Muscle layer of colon (tissue), 2 donors: ENCODE data around the gene LEMD2.

Experiments used
- H3K27ac ChIP-seq: one replicate; pipeline ENCODE4 v1.7.0; 2013; ENCODE audit warnings: low read depth, mild to moderate bottlenecking, low read length, moderate library complexity
- H3K27me3 ChIP-seq, 2 donors: one replicate each; pipeline ENCODE4 v1.7.0; 2013; ENCODE audit warnings: low read length in 2 of 2, mild to moderate bottlenecking in 2 of 2; ENCODE audit not compliant: insufficient read depth in 2 of 2, control insufficient read depth in 1 of 2
- H3K36me3 ChIP-seq: one replicate; pipeline ENCODE4 v1.7.0; 2013; ENCODE audit warnings: mild to moderate bottlenecking, low read length; ENCODE audit not compliant: insufficient read depth
- H3K4me1 ChIP-seq: one replicate; pipeline ENCODE4 v1.7.0; 2013; ENCODE audit warnings: mild to moderate bottlenecking, low read length; ENCODE audit not compliant: insufficient read depth
- H3K4me3 ChIP-seq, 2 donors: one replicate each; pipeline ENCODE4 v1.7.0; 2013; ENCODE audit warnings: low read length in 2 of 2, low read depth in 1 of 2, mild to moderate bottlenecking in 1 of 2, moderate library complexity in 1 of 2
- H3K9ac ChIP-seq: one replicate; pipeline ENCODE4 v1.7.0; 2013; ENCODE audit warnings: low read length
- H3K9me3 ChIP-seq: one replicate; pipeline ENCODE4 v1.7.0; 2013; ENCODE audit warnings: mild to moderate bottlenecking, low read length
- donor health status: abdominal sarcoma.
- donor health status: Adenocarcinoma of cecum.

LEMD2 gene

GRCh38 chr6:33815854-33816253 is 26.9 kb upstream of the LEMD2 start:
- no peaks in the 10 kb centered on the region for H3K9me3 ChIP-seq
- H3K4me1 ChIP-seq: no peaks in the 10 kb centered on the region
- no peak overlapping the region for H3K9ac ChIP-seq
- H3K27ac ChIP-seq: no peak overlapping the region
- no peaks in the 10 kb centered on the region for H3K36me3 ChIP-seq
- H3K27me3 ChIP-seq: peaks cover 6 to 16% of the 10 kb centered on the region in 2 donors
- H3K4me3 ChIP-seq: no peak overlapping the region

- H3K4me3 ChIP-seq: no peak overlapping the region
- H3K9ac ChIP-seq: no peak overlapping the region
- H3K36me3 ChIP-seq: no peaks in the 10 kb centered on the region
- H3K27ac ChIP-seq: no peak overlapping the region
- peaks cover 8 to 19% of the 10 kb centered on the region in 2 donors for H3K27me3 ChIP-seq
- H3K9me3 ChIP-seq: no peaks in the 10 kb centered on the region
- no peaks in the 10 kb centered on the region for H3K4me1 ChIP-seq
These were observed 25.4 kb upstream of the LEMD2 start for GRCh38 chr6:33813990-33814985.

GRCh38 chr6:33813246-33813904 is 24.4 kb upstream of the LEMD2 start:
- no peaks in the 10 kb centered on the region for H3K4me1 ChIP-seq

DNA sequence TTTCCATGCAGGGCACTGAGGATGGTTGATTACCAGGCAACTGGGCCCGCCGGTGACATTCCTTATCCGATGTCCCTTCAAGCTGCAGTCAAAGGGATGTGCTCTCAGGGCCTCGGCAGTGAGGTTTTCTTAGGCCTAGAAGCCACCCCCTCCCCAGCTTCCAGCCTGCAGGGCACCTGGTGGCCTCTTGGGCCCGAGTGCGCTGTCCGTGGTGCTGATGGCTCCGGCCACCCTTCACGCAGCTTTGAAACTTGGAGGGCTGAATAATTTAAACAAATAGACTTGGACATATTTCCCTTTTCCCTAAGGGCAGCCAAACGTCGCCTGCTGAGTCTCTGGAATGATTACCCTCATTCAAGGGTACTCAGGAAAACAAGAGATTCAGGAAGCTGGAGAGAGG is 23.7 kb upstream of the LEMD2 start:
- H3K27ac ChIP-seq: no peak overlapping the region
- H3K27me3 ChIP-seq: peaks cover 8 to 19% of the 10 kb centered on the region in 2 donors
- no peaks in the 10 kb centered on the region for H3K36me3 ChIP-seq
- H3K4me3 ChIP-seq: no peak overlapping the region
- no peaks in the 10 kb centered on the region for H3K9me3 ChIP-seq
- no peaks in the 10 kb centered on the region for H3K4me1 ChIP-seq
- no peak overlapping the region for H3K9ac ChIP-seq

More at GRCh38 chr6:33813246-33813904, 24.4 kb upstream of the LEMD2 start:
- no peak overlapping the region for H3K27ac ChIP-seq
- no peaks in the 10 kb centered on the region for H3K9me3 ChIP-seq
- no peaks in the 10 kb centered on the region for H3K36me3 ChIP-seq
- no peak overlapping the region for H3K4me3 ChIP-seq
- peaks cover 8 to 19% of the 10 kb centered on the region in 2 donors for H3K27me3 ChIP-seq
- no peak overlapping the region for H3K9ac ChIP-seq

DNA sequence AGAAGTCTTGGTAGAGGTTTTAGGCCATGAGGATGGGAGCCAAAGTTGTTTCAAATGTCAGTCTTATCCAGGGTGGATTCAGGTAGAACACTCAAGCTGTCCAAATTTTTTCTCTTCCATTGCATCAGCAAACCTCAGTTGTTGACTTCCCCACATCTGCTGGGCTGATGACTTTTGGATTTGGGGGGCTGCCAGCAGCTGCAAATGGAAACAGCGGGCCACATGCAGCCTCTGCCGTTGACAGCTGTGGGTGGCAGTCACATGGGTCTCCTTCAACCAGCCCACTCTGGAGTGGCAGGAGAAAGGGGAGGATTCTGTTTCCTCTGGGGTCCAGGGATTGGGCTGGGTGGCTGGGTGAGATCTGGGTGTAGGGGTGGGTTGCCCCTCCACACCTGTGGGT is 20.7 kb upstream of the LEMD2 start:
- no peaks in the 10 kb centered on the region for H3K9me3 ChIP-seq
- no peak overlapping the region for H3K27ac ChIP-seq
- no peak overlapping the region for H3K4me3 ChIP-seq
- no peaks in the 10 kb centered on the region for H3K4me1 ChIP-seq
- H3K9ac ChIP-seq: no peak overlapping the region
- peaks cover 8 to 19% of the 10 kb centered on the region in 2 donors for H3K27me3 ChIP-seq
- H3K36me3 ChIP-seq: no peaks in the 10 kb centered on the region

DNA sequence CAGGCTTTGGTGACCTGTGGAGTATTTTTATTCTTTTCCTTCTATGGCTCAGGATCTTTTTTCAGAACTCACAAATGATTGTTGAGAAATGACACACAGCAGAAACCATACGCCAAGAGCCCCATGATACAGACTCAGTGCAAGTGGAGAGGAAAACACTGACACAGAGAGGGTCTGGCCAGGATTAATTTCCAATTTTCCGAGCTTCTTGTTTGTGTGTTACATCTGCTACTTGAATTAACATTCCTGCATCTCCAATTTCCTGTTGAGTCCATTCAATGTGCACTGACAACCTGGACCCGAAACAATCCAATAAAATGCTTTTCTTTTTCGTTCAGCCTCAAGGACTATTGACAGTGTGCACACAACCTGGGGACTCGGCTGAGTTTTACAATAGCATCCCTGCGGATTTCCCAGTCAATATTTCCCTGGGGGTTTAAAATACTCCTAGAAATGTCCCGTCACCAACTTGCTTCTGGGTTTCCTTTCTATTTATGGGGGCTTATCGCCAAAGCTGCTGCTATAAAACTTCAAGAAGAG is 19.8 kb upstream of the LEMD2 start:
- Histone ChIP-seq H3K4me3 (no peak overlapping the region), H3K4me1 (no peaks in the 10 kb centered on the region), H3K36me3 (no peaks in the 10 kb centered on the region), H3K27me3 (peaks cover 8 to 19% of the 10 kb centered on the region in 2 donors), H3K9ac (no peak overlapping the region), H3K27ac (no peak overlapping the region), H3K9me3 (no peaks in the 10 kb centered on the region)

DNA sequence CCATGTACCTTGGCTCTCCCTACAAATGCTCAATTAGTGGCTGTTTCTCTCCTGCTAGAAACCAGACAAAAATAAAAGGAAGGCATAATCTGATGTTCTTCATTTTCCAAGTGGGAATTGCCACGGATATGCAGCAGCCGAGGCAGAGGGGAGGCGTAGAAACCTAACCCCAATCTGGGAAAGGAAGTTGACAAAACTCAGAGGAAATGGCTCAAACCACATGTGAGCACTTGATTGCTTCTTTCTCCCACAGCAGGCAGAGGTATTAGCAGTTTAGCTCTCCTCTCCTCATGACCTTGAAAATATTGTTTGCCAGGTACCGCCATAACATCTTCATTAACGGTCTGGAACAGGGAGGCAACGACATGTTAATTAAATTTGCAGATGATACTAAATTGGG is 18.7 kb upstream of the LEMD2 start:
- Histone ChIP-seq H3K9me3 (no peaks in the 10 kb centered on the region), H3K36me3 (no peaks in the 10 kb centered on the region), H3K4me1 (no peaks in the 10 kb centered on the region), H3K9ac (no peak overlapping the region), H3K27me3 (peaks cover 8 to 15% of the 10 kb centered on the region in 2 donors), H3K27ac (no peak overlapping the region), H3K4me3 (no peak overlapping the region)

DNA sequence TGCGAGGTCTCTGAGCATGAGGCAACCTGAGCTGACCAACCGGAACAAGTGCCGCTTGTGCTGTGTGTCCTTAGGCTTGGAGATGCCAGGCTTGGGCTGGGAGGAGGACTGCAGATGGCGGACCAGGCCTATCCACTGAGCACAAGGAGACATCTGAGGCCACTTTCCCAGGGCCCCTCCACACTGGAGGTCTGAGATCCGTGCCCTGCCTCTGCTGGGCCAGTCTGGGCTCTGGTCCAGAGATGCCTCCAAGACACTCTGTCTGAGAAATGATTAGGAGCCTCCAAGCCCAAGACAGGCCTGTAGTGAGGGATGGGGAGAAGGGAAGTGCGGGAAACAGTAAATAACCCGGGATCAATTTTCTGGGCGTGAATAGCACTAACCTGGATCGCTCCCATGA is 17.9 kb upstream of the LEMD2 start:
- Histone ChIP-seq H3K36me3 (no peaks in the 10 kb centered on the region), H3K27ac (no peak overlapping the region), H3K27me3 (peaks cover 8 to 12% of the 10 kb centered on the region in 2 donors), H3K4me1 (no peaks in the 10 kb centered on the region), H3K4me3 (no peak overlapping the region), H3K9me3 (no peaks in the 10 kb centered on the region), H3K9ac (no peak overlapping the region)

DNA sequence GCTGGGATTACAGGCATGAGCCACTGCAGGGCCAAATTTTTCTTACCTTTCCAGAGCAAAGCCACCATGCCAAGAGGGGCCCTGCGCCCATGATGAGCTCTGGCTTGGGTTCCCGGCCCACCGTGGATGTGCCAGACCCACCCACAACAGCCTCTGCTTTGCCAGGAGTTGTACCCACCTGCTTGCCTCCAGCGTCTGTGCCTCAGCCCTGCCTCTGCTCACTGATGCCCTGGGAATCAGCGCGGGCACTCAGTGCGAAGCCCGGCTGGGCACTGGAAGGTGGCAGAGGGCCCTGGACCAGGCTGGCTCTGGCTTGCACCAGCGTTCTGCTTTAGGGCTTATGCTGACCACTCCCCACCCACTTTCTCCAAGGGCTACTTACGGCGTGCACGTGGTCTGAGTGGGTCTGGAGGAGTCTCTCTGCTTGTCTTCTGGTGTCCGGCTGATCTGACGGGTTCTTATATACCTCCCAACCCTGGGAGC is 14.7 kb upstream of the LEMD2 start, which contains the start of gene MLN:
Gene MLN (minus strand): TSS at position 433 of the 483 bp plus-strand sequence. CDS start 2,840 bp downstream, outside the sequence.
- H3K36me3 ChIP-seq: no peaks in the 10 kb centered on the region
- no peaks in the 10 kb centered on the region for H3K9me3 ChIP-seq
- no peak within 1 kb of the TSS for H3K27ac ChIP-seq
- H3K9ac ChIP-seq: no peak within 1 kb of the TSS
- no peaks in the 10 kb centered on the region for H3K4me1 ChIP-seq
- no peak within 1 kb of the TSS for H3K4me3 ChIP-seq
- peaks cover 0 to 9% of the 10 kb centered on the region in 2 donors for H3K27me3 ChIP-seq

DNA sequence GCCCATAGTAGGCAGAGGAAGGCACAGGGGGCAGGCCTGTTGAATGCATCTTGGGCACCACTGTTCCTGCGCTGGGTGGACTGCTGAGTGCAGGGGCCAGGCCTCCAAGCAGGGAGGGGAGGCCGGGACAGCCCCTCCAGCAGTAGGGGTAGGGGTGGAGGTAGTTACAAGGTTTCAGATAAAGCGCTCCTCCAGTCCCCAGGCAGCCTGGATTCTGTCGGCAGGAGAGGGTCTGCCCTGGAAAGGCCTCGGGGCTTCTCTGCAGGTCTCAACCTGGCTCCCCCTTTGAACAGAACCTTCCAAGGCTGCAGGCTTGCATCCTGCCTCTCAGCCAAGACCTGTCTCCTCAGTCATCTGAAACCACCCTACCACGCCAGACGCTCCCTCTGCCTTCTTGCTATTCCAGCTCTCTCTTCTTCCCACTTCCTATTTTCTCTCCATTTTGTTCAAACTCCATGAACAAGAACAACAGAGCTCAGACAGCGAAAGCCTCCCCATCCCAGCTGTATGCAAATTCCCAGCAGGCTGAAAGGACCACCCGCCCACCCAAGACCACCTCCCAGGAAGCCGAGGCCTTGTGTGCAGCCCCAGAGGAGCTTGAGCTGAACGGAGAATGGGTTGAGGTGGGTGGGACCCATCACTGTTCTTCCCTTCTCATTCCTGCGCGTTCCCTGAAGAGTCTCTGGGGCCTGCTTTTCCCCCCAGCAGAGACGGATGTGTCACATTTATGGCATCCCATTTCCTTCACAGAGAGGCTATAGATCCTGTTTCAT is 13.4 kb upstream of the LEMD2 start:
- H3K9me3 ChIP-seq: no peaks in the 10 kb centered on the region
- H3K27me3 ChIP-seq: peaks cover 0 to 13% of the 10 kb centered on the region in 2 donors
- no peaks in the 10 kb centered on the region for H3K4me1 ChIP-seq

More for the DNA sequence above, 13.4 kb upstream of the LEMD2 start:
- Histone ChIP-seq H3K27ac (no peak overlapping the region), H3K36me3 (no peaks in the 10 kb centered on the region), H3K4me3 (no peak overlapping the region), H3K9ac (no peak overlapping the region)
